Adipose tissue (tissue), 3 donors: Measurements from ENCODE around the gene FAM20C. TPM values are rescaled to one million over a fixed set of nuclear protein-coding genes. Genes with fewer than 3 reads are reported as not detected.
"Not testable (repeated sequence)": the region's sequence is repeated elsewhere in the genome, so short reads cannot be mapped to it uniquely, and the experiment has no call there.

Experiments used
- H3K27ac ChIP-seq: one replicate; pipeline ENCODE4 v1.5.1; 2013; ENCODE audit warnings: low read depth, low read length
- WGBS, 3 donors: extraction: QIAGEN DNeasy Blood & Tissue Kit; methylation state at CpG; one replicate each; pipeline ENCODE4 v1.1.7; 2013; 5-methylcytosine and 5-hydroxymethylcytosine counted together
- polyA plus RNA-seq, 3 donors: library from polyadenylated mRNA; stranded (reverse); fragments of 200-250 nt; gene quantifications; one replicate each; pipeline ENCODE4 v1.2.3, GENCODE V29; 2013
- donor health status: healthy with polysubstance abuse.
- donor health status: Bipolar disorder and iron deficiency.
- donor health status: healthy.

FAM20C gene
- polyA plus RNA-seq, 3 donors, result 16.0 to 105 (median 34.3) TPM

DNA sequence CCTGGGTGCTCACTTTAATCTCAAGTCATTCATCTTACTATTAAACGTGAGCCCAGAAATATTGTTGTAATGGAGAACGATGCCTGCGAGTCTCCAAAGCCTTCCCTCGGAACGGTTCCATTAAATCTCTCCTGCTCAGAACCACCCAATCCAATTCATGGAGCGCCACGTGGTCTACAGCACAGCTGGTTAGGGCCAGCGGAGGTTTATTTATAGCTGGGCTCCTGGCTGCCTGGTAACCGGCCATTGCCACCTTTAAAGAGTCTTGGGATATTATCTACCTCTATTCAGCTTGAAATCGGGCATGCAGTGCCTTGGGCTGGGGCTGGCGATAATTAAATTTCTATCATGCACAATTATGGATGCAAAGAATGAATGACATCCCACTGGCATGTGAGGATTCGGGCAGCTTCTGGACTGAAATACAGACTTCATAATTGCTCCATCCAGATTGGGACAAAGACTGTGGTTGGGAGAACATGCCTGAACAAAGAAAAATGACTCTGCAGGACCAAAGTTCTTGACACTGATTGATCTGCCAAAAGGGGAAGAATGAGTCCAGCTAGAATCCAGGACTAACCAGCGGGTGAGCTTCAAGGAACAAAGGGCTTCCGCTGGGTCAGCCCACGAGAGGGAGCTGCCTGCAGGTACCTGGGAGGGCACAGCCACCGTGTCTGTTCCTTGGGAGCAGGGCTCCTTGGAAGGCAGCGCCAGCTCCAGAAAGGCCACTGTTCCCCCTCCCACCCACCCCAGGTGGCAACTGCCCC is 7.3 kb downstream of the FAM20C start:
- H3K27ac ChIP-seq, result no peak overlapping the region
- WGBS, 3 donors, result 90 to 93% (median 93%) methylated on average over 17 of the region's 17 CpGs

DNA sequence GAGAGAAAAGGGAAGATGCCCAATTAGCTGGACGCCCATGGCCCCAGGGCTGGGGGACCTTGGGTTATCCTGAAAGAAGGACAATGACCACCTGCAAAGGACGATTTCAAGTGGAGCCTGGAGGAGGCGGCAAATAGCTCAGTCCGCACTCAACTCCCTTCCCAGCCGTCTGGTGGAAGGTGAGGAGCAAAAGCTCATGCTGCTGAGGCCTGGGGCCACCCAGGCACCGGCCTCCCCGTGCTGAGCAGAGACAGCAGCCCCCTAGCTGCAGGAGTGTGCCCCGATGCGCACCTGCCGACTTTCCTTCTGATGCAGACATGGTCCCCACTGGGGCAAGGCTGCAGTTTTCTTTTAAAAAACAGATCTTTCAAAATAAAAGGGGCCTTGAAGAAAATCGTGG is 7.9 kb downstream of the FAM20C start:
- WGBS, 3 donors, result 91 to 96% (median 91%) methylated on average over 11 of the region's 11 CpGs
- no peak overlapping the region for H3K27ac ChIP-seq

DNA sequence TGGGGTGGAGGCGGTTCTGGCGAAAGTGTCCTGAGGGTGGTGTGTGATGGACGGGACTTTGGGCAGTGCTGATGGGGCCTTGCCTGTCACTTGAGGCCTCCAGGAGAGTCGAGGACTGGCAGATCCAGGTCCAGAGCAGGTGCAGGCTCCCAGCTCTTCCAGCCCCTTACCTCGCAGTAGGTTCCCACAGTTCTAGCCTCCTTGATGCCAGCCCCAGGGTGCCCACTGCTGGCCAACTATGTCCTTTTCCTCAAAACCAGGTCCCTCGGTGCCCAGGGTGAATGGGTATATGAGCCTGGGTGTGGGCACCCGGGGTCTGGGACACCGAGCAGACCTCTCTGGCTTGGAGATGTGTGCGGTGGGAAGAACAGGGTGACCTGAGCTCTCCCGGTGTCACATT is 8.3 kb downstream of the FAM20C start:
- 78 to 93% (median 83%) methylated on average over 10 of the region's 10 CpGs for WGBS, 3 donors
- H3K27ac ChIP-seq, result no peak overlapping the region

DNA sequence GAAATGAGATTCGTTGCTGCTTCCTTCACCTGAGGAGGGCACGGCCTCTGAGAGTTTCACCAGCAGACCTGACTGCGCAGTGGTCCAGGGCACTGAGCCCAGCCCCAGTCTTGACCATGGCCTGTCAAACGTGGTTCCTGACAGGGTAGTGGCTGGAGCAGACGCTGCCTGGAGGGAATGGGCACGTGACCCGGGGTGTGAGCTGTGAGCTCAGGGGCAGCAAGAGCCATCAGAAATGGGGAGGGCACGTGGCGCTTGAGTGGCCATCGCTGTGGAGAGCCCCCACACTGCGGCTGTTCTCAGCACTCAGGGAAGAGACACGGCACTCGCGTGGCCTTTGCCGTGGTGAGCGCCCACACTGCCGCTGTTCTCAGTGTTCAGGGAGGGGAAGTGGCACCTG is 12.0 kb downstream of the FAM20C start:
- H3K27ac ChIP-seq, result no peak overlapping the region
- WGBS, 3 donors, result 96 to 97% (median 96%) methylated on average over 15 to 17 of the region's 17 CpGs

DNA sequence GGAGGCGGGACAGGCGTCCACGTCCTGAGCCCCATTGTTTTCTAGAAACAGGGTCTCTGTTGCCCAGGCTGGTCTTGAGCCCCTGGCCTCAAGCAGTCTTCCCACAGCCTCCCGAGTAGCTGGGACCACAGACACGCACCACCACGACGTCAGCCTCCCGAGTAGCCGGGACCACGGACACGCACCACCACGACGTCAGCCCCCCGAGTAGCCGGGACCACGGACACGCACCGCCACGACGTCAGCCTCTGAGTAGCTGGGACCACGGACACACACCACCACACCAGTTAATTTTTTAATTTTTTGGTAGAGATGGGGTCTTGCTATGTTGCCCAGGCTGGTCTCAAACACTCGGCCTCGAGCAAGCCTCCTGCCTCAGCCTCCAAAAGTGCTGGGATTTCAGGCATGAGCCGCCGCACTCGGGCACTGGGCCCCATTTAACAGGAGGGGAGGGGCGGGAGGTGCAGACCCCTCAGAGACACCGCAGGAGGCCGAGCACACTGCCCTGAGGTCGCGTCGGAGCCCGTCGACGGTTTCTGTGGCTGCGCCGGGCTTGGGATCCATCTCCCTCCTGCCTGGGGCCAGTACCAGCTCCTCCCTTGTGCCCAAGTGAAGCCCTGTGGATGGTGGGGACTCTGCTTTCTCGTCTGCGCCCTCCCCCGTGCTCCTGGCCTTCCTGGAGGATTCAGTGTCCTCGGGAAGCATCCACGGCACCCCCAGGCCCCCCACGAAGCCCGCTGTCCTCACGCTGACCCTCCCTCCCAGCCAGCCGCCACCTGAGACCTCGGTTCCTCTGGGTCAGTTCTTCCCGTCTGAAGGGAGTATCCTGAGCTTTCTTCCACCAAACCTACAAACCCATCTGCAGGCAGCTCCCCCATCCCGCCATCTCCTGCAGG is 13.0 kb downstream of the FAM20C start:
- 92 to 97% (median 96%) methylated on average over 49 of the region's 49 CpGs for WGBS, 3 donors

DNA sequence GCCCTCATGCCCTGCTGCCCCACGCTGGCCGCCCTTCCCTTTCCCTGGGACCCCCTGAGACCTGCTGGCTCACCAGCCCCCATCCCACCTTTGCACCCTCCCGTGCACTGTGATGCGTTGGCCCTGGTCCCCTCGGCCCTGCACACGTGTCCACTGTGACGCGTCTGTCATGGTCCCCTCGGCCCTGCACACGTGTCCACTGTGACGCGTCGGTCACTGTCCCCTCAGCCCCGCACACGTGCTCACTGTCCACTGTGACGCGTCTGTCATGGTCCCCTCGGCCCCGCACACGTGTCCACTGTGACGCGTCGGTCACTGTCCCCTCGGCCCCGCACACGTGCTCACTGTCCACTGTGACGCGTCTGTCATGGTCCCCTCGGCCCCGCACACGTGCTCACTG is 14.0 kb downstream of the FAM20C start:
- H3K27ac ChIP-seq, result not testable (repeated sequence)
- WGBS, 3 donors, result 83 to 97% (median 95%) methylated on average over 31 of the region's 31 CpGs

More for the DNA sequence above, 13.0 kb downstream of the FAM20C start:
- H3K27ac ChIP-seq, result no peak overlapping the region

DNA sequence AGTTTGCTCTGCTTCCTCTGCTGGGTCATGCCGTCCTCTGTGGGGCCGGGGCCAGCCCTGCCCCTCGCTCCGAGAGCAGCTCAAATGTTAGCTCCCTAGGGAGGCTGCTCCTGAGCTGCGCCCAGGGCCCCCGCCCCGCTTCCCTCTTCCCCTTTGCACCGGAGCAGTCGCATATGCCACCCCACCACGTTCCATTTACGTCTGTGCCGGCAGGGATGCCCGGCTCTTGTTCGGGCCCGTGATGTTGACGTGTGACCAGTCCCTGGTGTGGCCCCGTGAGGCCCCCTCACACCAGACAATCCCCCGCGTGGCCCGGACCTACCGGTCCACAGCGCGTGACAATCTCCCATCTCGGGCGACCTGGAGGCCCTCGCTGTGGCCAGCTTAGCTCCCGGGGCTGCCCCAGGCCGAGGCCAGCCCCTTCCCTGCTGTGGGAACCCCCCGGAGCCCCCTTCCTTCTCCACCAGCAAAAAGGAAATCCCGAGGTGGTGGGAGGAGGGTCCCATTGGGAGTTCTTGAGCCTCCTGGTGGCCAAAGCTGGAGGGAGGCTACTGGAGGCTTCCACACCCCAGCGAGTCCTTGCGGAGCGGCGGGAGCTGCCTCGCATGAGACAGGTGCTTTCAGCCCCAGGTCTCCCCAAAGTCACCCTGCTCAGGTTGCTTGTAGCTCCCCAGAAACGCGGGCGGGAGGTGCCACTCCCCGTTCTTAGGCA is 15.2 kb downstream of the FAM20C start:
- H3K27ac ChIP-seq, result no peak overlapping the region
- WGBS, 3 donors, result 89 to 93% (median 92%) methylated on average over 39 of the region's 39 CpGs

DNA sequence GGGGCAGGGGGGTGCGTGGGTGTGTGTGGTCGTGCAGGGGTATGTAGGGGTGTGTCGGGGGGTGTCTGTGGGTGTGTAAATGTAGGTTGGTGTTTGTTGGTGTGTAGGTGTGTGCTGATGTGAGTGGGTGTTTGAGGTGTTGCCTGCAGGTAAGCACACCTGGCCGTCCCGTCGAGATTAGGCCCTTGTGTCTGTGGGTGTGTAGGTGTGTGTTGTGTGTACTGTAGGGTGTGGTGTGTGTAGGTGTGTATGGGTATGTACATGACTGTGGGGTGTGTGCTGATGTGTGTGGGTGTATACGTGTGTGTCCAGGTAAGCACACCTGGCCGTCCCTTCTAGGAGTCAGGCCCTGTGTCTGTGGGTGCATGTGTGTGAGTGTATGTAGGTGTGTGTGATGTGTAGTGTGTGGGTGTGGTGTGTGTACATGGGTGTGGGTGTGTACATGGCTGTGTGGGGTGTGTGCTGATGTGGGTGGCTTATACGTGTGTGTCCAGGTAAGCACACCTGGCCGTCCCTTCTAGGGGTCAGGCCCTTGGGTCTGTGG is 15.8 kb downstream of the FAM20C start:
- 88 to 90% (median 89%) methylated on average over 8 to 10 of the region's 10 CpGs for WGBS, 3 donors
- no peak overlapping the region for H3K27ac ChIP-seq

DNA sequence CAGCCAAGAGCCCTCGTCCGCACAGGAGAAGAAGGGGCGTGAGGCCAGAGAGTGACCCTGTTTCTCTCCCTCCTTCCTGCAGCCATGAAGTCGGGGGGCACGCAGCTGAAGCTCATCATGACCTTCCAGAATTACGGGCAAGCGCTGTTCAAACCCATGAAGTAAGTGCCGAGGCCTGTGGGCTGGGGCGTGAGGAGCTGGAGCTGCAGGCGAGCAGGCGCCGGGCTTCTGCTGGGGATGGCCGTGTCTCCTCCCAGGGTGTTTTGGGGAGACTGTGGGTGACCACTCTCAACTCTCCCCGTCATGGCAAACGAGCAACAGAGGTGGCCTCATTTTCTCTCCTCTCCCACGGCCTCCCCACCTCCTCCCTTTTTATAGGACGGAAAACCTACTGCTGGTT is 16.4 kb downstream of the FAM20C start:
- WGBS, 3 donors, result 92 to 96% (median 94%) methylated on average over 17 of the region's 17 CpGs
- no peak overlapping the region for H3K27ac ChIP-seq

DNA sequence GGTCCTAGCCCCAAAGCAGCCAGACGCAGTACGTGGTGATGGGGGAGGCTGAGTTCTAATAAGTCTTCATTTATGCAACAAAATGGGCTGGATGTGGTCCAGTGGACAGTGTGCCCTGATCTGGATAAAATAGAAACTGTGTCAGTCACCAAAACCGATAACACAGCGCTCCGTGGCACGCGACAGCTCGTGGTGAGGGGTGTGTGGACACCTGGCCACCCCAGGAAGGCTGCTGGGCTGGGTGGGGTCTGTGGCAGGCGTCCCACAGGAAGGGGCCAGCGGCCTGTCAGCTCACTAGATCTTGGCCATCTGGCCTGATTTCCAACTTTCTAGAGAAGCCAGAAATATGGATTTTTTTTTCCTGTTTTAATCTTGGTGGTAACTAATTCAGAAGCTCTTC is 17.0 kb downstream of the FAM20C start:
- 68 to 89% (median 69%) methylated on average over 10 of the region's 10 CpGs for WGBS, 3 donors

DNA sequence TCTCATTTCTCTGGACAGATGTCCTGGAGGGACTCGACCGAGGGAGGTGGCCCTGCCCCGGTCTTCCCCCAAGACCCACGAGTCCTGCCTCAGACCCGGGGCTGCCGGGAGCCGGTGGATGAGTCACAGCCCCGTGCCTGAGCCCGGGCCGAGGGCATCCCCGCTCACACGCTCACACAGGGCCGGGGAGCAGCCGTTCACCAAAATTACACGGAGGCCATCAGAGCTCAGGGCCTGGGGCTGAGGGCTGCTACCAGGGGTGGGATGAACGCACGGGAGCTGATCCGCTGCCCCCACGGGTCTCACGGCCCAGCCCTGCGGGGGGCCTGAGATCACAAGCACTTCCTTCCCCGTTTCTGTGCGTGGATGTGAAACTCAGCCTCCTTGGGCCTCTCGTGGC is 17.5 kb downstream of the FAM20C start:
- 66 to 93% (median 67%) methylated on average over 24 of the region's 24 CpGs for WGBS, 3 donors
- H3K27ac ChIP-seq, result no peak overlapping the region

More for the DNA sequence above, 17.0 kb downstream of the FAM20C start:
- no peak overlapping the region for H3K27ac ChIP-seq

DNA sequence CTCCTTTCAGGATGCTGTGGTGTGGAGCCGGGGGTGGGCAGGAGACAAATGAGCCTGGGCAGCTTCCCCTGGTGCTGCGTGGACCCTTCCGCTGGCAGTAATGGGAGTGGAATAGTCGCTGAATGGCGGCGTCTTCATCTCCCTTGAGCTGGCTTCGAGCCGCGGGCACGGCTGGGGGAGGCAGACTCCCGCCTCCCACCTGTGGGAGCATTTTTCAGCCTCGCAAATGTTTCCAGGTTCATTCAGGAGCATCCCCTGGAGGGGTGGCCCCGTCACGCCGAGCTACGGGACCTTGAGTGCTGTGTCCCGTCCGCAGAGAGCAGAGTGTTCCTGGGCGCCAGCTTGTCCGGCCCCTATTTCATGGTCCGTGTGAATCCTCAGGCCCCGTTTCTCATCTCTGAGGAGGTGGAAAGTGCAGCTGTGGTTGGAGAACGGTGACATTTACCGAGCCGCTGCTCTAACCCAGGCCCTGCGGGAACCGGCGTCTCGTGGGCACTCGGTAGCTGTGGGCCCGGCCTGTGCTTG is 18.1 kb downstream of the FAM20C start:
- WGBS, 3 donors, result 88 to 96% (median 95%) methylated on average over 28 to 31 of the region's 31 CpGs
- no peak overlapping the region for H3K27ac ChIP-seq

DNA sequence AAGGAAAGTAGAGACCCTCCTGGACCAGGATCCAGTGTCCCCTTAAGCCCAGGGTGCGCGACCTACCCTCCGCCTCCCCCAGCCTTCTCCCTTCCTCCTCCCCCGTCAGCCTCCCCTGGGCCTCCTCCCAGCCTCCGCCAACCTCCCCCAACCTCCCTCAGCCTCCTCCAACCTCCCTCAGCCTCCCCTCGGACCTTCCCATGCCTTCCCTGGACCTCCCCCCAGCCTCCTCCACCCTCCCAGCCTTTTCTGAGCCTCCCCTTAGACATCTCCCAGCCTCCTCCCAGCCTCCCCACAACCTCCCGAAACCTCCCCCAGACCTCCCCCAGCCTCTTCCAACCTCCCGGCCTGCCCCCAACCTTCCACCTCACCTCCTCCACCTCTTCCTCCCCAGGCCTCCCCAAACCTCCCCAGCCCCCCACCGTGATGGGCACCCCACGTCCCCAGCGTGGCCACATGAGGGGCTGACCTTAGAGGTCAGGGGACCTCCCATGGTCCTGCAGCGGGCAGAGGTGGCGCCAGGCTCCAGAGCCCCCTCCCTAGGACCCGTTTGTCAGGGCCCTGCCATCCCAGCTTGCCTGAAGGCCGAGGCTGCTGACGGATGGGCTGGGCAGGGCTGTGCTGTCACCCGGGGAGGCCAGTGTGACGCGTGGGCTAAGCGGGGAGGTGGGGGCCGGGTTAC is 18.8 kb downstream of the FAM20C start:
- 90 to 94% (median 93%) methylated on average over 19 to 21 of the region's 21 CpGs for WGBS, 3 donors
- H3K27ac ChIP-seq, result no peak overlapping the region

DNA sequence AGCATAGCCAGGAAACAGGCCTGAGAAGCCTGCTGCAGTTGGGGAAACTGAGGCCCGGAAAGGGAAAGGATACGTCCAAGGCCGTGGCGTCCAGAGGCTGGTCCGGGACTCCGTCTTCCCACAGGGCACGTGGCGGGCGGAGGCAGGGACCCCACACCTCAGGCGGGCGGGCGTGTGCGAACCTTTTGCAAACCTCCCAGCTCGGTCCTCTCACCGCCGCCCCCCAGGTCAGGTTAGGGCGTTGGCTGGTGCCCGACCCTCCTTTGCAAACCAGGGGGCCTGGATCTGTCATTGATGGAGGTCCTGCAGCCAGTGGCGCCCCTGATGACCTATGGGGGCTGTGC is 19.3 kb downstream of the FAM20C start:
- H3K27ac ChIP-seq, result no peak overlapping the region
- WGBS, 3 donors, result 91 to 98% (median 96%) methylated on average over 17 to 19 of the region's 19 CpGs

DNA sequence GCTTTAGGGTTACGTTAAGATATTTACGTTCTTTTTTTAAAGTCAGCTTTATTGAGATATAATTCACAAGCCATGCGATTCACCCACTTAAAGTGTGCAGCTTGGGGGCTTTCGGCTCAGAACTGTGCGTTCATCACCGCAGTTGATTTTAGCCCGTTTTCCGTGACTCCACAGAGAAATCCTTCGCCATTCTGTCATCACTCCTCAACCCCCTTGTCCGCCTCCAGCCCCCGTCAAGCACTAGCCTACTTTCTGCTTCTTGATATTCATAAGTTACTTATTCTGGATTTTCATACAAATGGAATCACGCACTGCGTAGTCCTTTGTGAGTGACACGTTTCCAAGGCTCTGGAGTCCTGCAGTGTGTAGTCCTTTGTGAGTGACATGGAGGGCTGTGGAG is 20.4 kb downstream of the FAM20C start:
- WGBS, 3 donors, result 89 to 96% (median 96%) methylated on average over 14 of the region's 14 CpGs
- no peak overlapping the region for H3K27ac ChIP-seq

DNA sequence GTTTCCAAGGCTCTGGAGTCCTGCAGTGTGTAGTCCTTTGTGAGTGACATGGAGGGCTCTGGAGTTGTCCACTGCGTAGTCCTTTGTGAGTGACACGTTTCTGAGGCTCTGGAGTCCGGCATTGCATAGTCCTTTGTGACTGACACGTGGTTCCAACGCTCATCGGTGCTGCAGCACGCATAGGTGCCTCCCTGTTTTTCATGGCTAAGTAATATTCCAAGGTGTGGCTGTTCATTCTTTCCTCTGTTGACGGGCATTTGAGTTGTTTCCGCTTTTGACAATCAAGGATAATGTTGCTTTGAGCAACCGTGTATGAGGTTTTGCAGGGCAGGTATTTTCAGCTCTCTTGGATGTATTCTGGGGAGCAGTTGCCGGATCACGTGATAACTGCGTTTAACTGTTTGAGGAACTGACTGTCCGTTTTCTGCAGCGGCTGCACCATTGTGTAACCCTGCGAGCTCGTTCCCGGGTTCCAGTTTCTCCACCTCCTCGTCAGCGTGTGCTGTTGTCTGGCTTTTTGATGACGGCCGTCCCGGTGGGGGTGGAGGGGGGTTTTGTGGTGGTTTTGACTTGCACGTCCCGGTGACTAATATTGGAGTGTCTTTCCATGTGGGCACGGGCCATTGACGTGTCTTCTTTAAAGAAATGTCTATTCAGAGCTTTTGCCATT is 21.1 kb downstream of the FAM20C start:
- H3K27ac ChIP-seq, result no peak overlapping the region
- WGBS, 3 donors, result 87 to 94% (median 89%) methylated on average over 27 of the region's 27 CpGs

DNA sequence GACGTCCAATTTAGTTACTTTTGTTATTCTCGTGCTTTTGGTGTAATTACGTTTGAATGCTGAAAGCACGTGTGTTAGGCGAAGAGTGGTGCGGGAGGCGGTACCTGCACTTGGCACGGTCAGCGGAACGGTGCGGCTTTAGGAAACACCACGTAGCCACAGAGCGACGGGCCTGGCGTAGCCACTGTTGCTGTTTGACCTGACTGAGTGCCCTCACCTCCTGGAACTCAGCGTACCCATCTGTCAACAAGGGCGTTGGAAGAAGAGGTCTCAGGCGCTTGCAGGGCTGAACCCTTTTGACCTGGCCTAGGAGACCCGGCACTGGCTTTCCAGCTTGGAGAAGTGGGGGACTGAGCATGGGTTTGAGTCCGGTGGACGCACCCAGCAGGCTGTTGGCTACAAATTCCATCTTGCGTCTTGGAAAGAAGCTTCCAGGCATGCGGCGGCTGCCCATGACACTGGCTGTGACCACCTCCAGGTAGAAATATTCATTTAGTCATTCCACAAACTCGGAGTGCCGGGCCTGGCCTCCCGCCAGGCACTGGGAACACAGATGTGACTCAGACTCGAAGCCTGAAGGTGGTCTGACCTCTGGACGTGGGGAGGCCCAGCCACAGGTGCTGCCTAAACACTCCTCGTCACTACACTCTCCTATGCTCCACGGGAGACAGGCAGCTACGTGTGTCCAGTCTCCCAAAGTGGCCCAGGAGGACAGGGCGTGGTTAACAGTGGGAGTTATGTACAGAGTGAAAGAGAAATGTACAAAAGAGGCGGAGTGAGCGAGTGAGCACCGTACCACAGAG is 22.2 kb downstream of the FAM20C start:
- 79 to 87% (median 86%) methylated on average over 36 of the region's 36 CpGs for WGBS, 3 donors
- H3K27ac ChIP-seq, result no peak overlapping the region
